ENCODE results near the gene ZNFX1. TPM values are rescaled to one million over a fixed set of nuclear protein-coding genes. Genes with fewer than 3 reads are reported as not detected.

ZNFX1 gene
- polyA plus RNA-seq, 1 donor from 2014 or later = 5.4 TPM

DNA sequence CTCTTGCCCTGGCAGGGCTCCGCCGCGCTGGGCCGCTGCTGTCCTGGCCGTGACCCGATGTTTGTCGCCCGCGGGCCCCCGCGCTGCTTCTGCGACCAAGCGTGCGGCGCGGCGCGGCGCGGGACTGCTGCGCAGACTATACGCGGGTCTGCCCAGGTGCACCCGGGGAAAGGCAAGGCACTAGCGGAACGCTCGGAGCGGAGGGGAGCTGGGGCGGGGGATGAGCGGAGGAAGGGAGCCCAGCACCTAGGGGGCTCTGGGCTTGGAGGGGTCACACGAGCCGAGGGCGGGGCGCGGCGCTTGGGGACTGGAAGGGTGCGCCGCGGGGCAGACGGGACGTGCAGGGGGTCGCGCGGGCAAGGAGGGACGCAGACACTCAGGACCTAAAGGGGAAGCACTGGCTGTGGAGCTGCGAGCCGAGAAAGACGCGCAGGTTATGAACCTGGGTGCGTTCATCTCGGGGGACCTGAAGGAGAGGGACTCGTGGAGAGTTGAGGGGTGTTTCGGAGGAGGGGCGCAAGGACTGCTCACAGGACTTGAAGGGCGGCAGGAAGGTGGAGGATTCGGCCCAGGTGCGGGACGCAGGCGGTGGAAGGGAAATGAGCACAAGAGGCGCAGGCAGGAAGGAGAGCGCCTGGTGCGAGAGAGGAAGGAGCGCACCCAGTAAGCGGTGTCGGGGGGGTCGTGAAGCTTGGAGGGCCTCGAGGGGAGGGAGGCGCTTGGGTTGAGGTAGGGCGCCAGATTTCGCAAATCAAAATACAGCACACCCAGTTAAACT lies 40.8 kb upstream of the ZNFX1 start:
- no peaks in the 10 kb centered on the region for H3K9me2 ChIP-seq (ENCODE audit: insufficient read depth, low read length)
- H3F3A ChIP-seq (ENCODE audit: insufficient read depth, low read length, poor library complexity, severe bottlenecking) = no peaks in the 10 kb centered on the region
- peak overlapping the region; percentile 78 for H3K4me2 ChIP-seq (ENCODE audit: low read length)
- no peaks in the 10 kb centered on the region for H4K20me1 ChIP-seq (ENCODE audit: insufficient read depth)
- no peak overlapping the region for H3K27ac ChIP-seq (ENCODE audit: low read length)
- peaks cover 55% of the 10 kb centered on the region for H3K27me3 ChIP-seq (ENCODE audit: insufficient read depth, low read depth, low read length)
- peaks cover 6% of the 10 kb centered on the region for H3K9me3 ChIP-seq (ENCODE audit: low read length)
- no peaks in the 10 kb centered on the region for H3K79me2 ChIP-seq (replicated peaks; ENCODE audit: insufficient read depth, low read length)
- H3K36me3 ChIP-seq (ENCODE audit: insufficient read depth, low read length) = no peaks in the 10 kb centered on the region
- no peak overlapping the region for H2AFZ ChIP-seq (ENCODE audit: low read depth, low read length)
- H3K9ac ChIP-seq (ENCODE audit: low read length) = peak overlapping the region; percentile 57
- peak overlapping the region; percentile 81 for H3K4me3 ChIP-seq (ENCODE audit: low read length)
- TF ChIP-seq MXI1 (conservative IDR thresholded peaks at IDR 0.05; ENCODE audit: poor library complexity, severe bottlenecking) = peak; percentile 28
- TF ChIP-seq TAF1 (IDR thresholded peaks at IDR 0.05; ENCODE audit: low read depth) = no peak
- TF ChIP-seq EP300 (conservative IDR thresholded peaks at IDR 0.05; ENCODE audit: poor library complexity, severe bottlenecking) = peak; percentile 12
- TF ChIP-seq EZH2 (IDR thresholded peaks at IDR 0.05; ENCODE audit: borderline replicate concordance, insufficient read depth, low read length, poor library complexity, severe bottlenecking) = peak; percentile 54
- TF ChIP-seq, protein P1, sequence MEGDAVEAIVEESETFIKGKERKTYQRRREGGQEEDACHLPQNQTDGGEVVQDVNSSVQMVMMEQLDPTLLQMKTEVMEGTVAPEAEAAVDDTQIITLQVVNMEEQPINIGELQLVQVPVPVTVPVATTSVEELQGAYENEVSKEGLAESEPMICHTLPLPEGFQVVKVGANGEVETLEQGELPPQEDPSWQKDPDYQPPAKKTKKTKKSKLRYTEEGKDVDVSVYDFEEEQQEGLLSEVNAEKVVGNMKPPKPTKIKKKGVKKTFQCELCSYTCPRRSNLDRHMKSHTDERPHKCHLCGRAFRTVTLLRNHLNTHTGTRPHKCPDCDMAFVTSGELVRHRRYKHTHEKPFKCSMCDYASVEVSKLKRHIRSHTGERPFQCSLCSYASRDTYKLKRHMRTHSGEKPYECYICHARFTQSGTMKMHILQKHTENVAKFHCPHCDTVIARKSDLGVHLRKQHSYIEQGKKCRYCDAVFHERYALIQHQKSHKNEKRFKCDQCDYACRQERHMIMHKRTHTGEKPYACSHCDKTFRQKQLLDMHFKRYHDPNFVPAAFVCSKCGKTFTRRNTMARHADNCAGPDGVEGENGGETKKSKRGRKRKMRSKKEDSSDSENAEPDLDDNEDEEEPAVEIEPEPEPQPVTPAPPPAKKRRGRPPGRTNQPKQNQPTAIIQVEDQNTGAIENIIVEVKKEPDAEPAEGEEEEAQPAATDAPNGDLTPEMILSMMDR (IDR thresholded peaks at IDR 0.05; ENCODE audit: poor library complexity, severe bottlenecking) = no peak
- TF ChIP-seq, protein P2, sequence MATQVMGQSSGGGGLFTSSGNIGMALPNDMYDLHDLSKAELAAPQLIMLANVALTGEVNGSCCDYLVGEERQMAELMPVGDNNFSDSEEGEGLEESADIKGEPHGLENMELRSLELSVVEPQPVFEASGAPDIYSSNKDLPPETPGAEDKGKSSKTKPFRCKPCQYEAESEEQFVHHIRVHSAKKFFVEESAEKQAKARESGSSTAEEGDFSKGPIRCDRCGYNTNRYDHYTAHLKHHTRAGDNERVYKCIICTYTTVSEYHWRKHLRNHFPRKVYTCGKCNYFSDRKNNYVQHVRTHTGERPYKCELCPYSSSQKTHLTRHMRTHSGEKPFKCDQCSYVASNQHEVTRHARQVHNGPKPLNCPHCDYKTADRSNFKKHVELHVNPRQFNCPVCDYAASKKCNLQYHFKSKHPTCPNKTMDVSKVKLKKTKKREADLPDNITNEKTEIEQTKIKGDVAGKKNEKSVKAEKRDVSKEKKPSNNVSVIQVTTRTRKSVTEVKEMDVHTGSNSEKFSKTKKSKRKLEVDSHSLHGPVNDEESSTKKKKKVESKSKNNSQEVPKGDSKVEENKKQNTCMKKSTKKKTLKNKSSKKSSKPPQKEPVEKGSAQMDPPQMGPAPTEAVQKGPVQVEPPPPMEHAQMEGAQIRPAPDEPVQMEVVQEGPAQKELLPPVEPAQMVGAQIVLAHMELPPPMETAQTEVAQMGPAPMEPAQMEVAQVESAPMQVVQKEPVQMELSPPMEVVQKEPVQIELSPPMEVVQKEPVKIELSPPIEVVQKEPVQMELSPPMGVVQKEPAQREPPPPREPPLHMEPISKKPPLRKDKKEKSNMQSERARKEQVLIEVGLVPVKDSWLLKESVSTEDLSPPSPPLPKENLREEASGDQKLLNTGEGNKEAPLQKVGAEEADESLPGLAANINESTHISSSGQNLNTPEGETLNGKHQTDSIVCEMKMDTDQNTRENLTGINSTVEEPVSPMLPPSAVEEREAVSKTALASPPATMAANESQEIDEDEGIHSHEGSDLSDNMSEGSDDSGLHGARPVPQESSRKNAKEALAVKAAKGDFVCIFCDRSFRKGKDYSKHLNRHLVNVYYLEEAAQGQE (IDR thresholded peaks at IDR 0.05; ENCODE audit: borderline replicate concordance) = no peak
- no peak for TF ChIP-seq POLR2AphosphoS5 (IDR thresholded peaks at IDR 0.05)
- TF ChIP-seq SMC3 (conservative IDR thresholded peaks at IDR 0.05; ENCODE audit: poor library complexity) = no peak
- no peak for TF ChIP-seq RAD21 (conservative IDR thresholded peaks at IDR 0.05)

DNA sequence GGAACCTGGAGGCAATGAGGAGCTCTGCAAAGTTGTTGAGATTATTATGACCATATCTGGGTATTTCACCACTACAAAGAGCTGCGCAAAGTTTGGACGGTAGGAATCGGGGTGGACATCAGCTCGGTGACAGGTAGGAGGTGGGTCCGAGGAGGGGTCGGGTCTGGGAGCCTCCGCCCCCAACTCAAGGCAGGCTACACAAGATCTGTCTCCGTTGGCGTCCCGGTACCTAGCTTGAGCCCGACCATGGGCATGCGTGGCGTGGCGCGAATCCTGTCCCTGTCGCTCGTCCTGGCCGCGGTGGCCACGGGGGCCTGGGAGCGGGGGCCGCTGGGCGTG lies 40.2 kb upstream of the ZNFX1 start:
- Histone ChIP-seq H2AFZ (ENCODE audit: low read depth, low read length) (no peak overlapping the region), H3K27me3 (ENCODE audit: insufficient read depth, low read depth, low read length) (peaks cover 55% of the 10 kb centered on the region)

More for the DNA sequence above, 40.2 kb upstream of the ZNFX1 start:
- Histone ChIP-seq H3K9me2 (ENCODE audit: insufficient read depth, low read length) (no peaks in the 10 kb centered on the region), H3K4me3 (ENCODE audit: low read length) (peak overlapping the region; percentile 81), H3K9ac (ENCODE audit: low read length) (peak overlapping the region; percentile 57), H3K79me2 (replicated peaks; ENCODE audit: insufficient read depth, low read length) (no peaks in the 10 kb centered on the region), H3K36me3 (ENCODE audit: insufficient read depth, low read length) (no peaks in the 10 kb centered on the region), H3K4me2 (ENCODE audit: low read length) (no peak overlapping the region), H3K27ac (ENCODE audit: low read length) (no peak overlapping the region), H4K20me1 (ENCODE audit: insufficient read depth) (no peaks in the 10 kb centered on the region), H3F3A (ENCODE audit: insufficient read depth, low read length, poor library complexity, severe bottlenecking) (no peaks in the 10 kb centered on the region), H3K9me3 (ENCODE audit: low read length) (peaks cover 6% of the 10 kb centered on the region)
- TF ChIP-seq, protein P1 (IDR thresholded peaks at IDR 0.05; ENCODE audit: poor library complexity, severe bottlenecking) = no peak
- TF ChIP-seq SMC3 (conservative IDR thresholded peaks at IDR 0.05; ENCODE audit: poor library complexity) (no peak), EZH2 (IDR thresholded peaks at IDR 0.05; ENCODE audit: borderline replicate concordance, insufficient read depth, low read length, poor library complexity, severe bottlenecking) (no peak), TAF1 (IDR thresholded peaks at IDR 0.05; ENCODE audit: low read depth) (no peak), POLR2AphosphoS5 (IDR thresholded peaks at IDR 0.05) (no peak), MXI1 (conservative IDR thresholded peaks at IDR 0.05; ENCODE audit: poor library complexity, severe bottlenecking) (no peak), EP300 (conservative IDR thresholded peaks at IDR 0.05; ENCODE audit: poor library complexity, severe bottlenecking) (no peak), RAD21 (conservative IDR thresholded peaks at IDR 0.05) (no peak)
- TF ChIP-seq, protein P2 (IDR thresholded peaks at IDR 0.05; ENCODE audit: borderline replicate concordance) = no peak

Measured in neural cell (in vitro differentiated cells).